ENCODE results near the gene RABEP2. TPM values are rescaled to one million over a fixed set of nuclear protein-coding genes. Genes with fewer than 3 reads are reported as not detected.
A peak's percentile ranks its signal among the peaks of the same experiment; 100 is the strongest.

RABEP2 gene
- total RNA-seq, 1 donor from 2014 or later, result 34.9 TPM

DNA sequence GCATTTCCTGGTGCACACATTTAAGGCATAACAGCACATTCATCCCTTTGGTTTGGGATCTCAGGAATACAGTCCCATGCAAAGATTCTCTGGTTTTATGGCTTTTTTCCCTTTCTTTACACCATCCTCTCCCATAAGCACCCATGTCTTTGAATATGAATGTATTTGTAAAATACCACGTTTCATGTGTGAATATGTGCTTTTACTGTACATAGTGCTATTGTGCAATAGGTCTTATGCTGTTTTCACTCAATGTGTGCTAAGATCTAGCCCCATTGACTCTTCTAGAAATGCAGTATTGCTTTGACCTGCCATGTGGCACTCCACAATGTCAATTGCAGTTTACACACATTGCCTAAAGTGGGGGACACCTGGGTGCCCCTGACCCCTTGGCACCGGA is 39.5 kb upstream of the RABEP2 start:
- Mint-ChIP-seq H3K9me3 (ENCODE audit: low read depth) (no peaks in the 10 kb centered on the region), H3K27ac (no peak overlapping the region), H3K4me1 (ENCODE audit: low read depth) (no peaks in the 10 kb centered on the region), H3K36me3 (ENCODE audit: insufficient read depth) (peaks cover 16% of the 10 kb centered on the region), H3K4me3 (ENCODE audit: low read depth) (no peak overlapping the region), H3K27me3 (no peaks in the 10 kb centered on the region)
- TF ChIP-seq, protein P1, sequence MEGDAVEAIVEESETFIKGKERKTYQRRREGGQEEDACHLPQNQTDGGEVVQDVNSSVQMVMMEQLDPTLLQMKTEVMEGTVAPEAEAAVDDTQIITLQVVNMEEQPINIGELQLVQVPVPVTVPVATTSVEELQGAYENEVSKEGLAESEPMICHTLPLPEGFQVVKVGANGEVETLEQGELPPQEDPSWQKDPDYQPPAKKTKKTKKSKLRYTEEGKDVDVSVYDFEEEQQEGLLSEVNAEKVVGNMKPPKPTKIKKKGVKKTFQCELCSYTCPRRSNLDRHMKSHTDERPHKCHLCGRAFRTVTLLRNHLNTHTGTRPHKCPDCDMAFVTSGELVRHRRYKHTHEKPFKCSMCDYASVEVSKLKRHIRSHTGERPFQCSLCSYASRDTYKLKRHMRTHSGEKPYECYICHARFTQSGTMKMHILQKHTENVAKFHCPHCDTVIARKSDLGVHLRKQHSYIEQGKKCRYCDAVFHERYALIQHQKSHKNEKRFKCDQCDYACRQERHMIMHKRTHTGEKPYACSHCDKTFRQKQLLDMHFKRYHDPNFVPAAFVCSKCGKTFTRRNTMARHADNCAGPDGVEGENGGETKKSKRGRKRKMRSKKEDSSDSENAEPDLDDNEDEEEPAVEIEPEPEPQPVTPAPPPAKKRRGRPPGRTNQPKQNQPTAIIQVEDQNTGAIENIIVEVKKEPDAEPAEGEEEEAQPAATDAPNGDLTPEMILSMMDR (IDR thresholded peaks at IDR 0.05; ENCODE audit: unreplicated experiment), result no peak
- no peak for DNase-seq (ENCODE audit: low spot score, unreplicated experiment)

DNA sequence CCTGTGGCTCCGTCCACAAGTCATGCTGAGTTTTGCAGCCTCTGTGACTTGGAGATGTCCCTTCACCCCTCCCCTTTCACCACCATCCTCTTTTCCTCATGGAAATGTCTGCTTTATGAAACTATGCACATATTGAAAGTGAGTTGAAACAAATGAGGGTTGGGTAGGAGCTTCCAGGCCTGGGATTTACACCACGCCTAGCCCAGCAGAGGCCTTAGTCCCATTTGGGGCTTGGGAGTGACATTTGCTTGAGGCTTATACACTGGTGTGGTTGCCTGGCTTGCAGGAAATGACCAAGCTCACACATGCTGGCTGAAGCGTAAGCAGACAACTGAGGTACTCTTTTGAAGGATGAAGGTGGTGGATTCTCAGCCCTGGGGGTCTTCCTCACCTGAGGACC is 39.0 kb upstream of the RABEP2 start:
- Mint-ChIP-seq H3K9me3 (ENCODE audit: low read depth) (no peaks in the 10 kb centered on the region), H3K27me3 (no peaks in the 10 kb centered on the region)

DNA sequence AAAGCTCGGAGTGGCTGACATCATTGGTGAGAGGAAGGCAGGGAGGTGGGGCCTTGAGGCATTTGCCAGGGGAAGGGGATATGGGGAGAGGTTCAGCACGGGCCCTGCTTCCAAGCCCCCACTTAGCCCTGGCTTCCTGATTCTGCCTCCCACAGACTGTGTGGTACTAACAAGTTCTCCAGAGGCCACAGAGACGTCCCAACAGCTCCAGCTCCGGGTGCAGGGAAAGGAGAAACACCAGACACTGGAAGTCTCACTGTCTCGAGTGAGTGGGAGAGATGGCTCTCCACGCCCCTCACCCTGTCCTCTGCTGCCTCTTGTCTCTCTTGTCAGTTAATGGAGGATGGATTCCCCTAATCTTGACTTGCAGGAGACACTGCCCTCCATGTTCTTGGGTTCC is 33.8 kb upstream of the RABEP2 start:
- TF ChIP-seq, protein P1 (IDR thresholded peaks at IDR 0.05; ENCODE audit: unreplicated experiment), result no peak
- DNase-seq (ENCODE audit: low spot score, unreplicated experiment), result no peak
- Mint-ChIP-seq H3K4me1 (ENCODE audit: low read depth) (no peaks in the 10 kb centered on the region), H3K4me3 (ENCODE audit: low read depth) (no peak overlapping the region), H3K9me3 (ENCODE audit: low read depth) (no peaks in the 10 kb centered on the region), H3K36me3 (ENCODE audit: insufficient read depth) (peaks cover 13% of the 10 kb centered on the region), H3K27ac (no peak overlapping the region), H3K27me3 (no peaks in the 10 kb centered on the region)

More for the DNA sequence above, 39.0 kb upstream of the RABEP2 start:
- no peak overlapping the region for H3K4me3 Mint-ChIP-seq (ENCODE audit: low read depth)
- TF ChIP-seq, protein P1 (IDR thresholded peaks at IDR 0.05; ENCODE audit: unreplicated experiment), result no peak
- DNase-seq (ENCODE audit: low spot score, unreplicated experiment), result no peak
- no peaks in the 10 kb centered on the region for H3K4me1 Mint-ChIP-seq (ENCODE audit: low read depth)
- no peak overlapping the region for H3K27ac Mint-ChIP-seq
- H3K36me3 Mint-ChIP-seq (ENCODE audit: insufficient read depth), result peaks cover 16% of the 10 kb centered on the region

DNA sequence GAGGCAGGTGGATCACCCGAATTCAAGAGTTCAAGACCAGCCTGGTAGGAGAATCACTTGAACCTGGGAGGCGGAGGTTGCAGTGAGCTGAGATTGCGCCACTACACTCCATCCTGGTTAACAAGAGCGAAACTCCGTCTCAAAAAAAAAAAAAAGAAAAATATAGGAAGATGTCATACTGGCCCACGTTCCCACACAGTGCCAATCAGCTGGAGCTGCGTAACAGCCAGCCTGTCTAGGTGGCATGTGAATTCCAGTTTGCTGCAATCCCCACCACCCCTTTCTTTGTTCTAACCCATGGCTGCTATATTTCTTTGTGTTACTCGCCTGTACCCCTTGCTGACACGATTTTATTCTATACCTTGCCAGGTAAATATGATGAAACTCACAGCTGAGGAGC is 33.2 kb upstream of the RABEP2 start:
- H3K4me3 Mint-ChIP-seq (ENCODE audit: low read depth), result no peak overlapping the region
- no peak overlapping the region for H3K27ac Mint-ChIP-seq
- peaks cover 12% of the 10 kb centered on the region for H3K36me3 Mint-ChIP-seq (ENCODE audit: insufficient read depth)
- TF ChIP-seq, protein P1 (IDR thresholded peaks at IDR 0.05; ENCODE audit: unreplicated experiment), result no peak
- no peak for DNase-seq (ENCODE audit: low spot score, unreplicated experiment)
- no peaks in the 10 kb centered on the region for H3K9me3 Mint-ChIP-seq (ENCODE audit: low read depth)
- no peaks in the 10 kb centered on the region for H3K27me3 Mint-ChIP-seq
- no peaks in the 10 kb centered on the region for H3K4me1 Mint-ChIP-seq (ENCODE audit: low read depth)

DNA sequence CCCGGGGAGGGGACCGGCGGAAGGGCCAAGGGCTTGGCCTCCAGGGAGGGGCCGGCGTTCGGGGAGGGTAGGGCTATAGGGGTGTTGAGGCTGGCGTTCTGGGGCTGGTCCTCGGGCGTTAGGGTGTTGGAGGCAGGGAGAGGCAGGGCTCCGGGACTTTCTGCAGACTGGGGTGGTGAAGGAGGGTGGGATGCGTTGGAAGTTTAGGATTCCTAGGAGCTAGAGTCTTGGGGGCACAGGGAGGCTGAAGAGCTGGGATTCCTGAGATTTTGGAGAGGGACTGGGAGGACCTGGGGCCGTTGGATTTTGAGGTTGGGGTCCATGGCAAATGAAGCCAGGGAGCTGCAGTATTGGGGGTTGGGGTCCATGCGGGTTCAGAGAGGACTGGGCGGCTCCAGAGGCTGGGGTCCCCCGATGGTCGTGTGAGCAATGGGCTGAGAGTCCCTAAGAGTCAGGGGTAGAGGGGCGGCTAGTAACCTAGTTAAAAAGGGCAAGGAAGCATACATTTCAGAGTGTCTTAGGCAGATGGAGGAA is 26.4 kb upstream of the RABEP2 start:
- TF ChIP-seq, protein P1 (IDR thresholded peaks at IDR 0.05; ENCODE audit: unreplicated experiment), result no peak
- H3K27me3 Mint-ChIP-seq, result peaks cover 6% of the 10 kb centered on the region
- peaks cover 2% of the 10 kb centered on the region for H3K36me3 Mint-ChIP-seq (ENCODE audit: insufficient read depth)
- peaks cover 11% of the 10 kb centered on the region for H3K4me1 Mint-ChIP-seq (ENCODE audit: low read depth)
- H3K9me3 Mint-ChIP-seq (ENCODE audit: low read depth), result no peaks in the 10 kb centered on the region
- H3K4me3 Mint-ChIP-seq (ENCODE audit: low read depth), result peak overlapping the region; percentile 99
- H3K27ac Mint-ChIP-seq, result peak overlapping the region; percentile 84
- no peak for DNase-seq (ENCODE audit: low spot score, unreplicated experiment)

All from progenitor cell of endocrine pancreas (in vitro differentiated cells).